Measurements from ENCODE around the gene HIBCH.
"Not testable (repeated sequence)": the region's sequence is repeated elsewhere in the genome, so short reads cannot be mapped to it uniquely, and the experiment has no call there.

Gene HIBCH

GRCh38 chr2:190342611-190343010, 23.0 kb upstream of the HIBCH start:
- no peak overlapping the region for H3K4me3 ChIP-seq (ENCODE audit: low read depth, low read length)
- TF ChIP-seq CTCF (IDR thresholded peaks at IDR 0.05; ENCODE audit: low read depth, low read length, missing control alignments), result no peak
- DNase-seq (ENCODE audit: low read depth), result no peak

- TF ChIP-seq CTCF (IDR thresholded peaks at IDR 0.05; ENCODE audit: low read depth, low read length, missing control alignments), result no peak
- DNase-seq (ENCODE audit: low read depth), result no peak
- H3K4me3 ChIP-seq (ENCODE audit: low read depth, low read length), result no peak overlapping the region
Measured at GRCh38 chr2:190340369-190340768, 20.7 kb upstream of the HIBCH start.

- TF ChIP-seq CTCF (IDR thresholded peaks at IDR 0.05; ENCODE audit: low read depth, low read length, missing control alignments), result no peak
- no peak overlapping the region for H3K4me3 ChIP-seq (ENCODE audit: low read depth, low read length)
- no peak for DNase-seq (ENCODE audit: low read depth)
Measured at GRCh38 chr2:190339394-190339793, 19.8 kb upstream of the HIBCH start.

- no peak overlapping the region for H3K4me3 ChIP-seq (ENCODE audit: low read depth, low read length)
- no peak for TF ChIP-seq CTCF (IDR thresholded peaks at IDR 0.05; ENCODE audit: low read depth, low read length, missing control alignments)
- DNase-seq (ENCODE audit: low read depth), result no peak
Measured at GRCh38 chr2:190338453-190338852, 18.8 kb upstream of the HIBCH start.

- no peak for TF ChIP-seq CTCF (IDR thresholded peaks at IDR 0.05; ENCODE audit: low read depth, low read length, missing control alignments)
- DNase-seq (ENCODE audit: low read depth), result no peak
- no peak overlapping the region for H3K4me3 ChIP-seq (ENCODE audit: low read depth, low read length)
Measured at GRCh38 chr2:190336420-190336819, 16.8 kb upstream of the HIBCH start.

- H3K4me3 ChIP-seq (ENCODE audit: low read depth, low read length); DNase-seq (ENCODE audit: low read depth): not testable (repeated sequence)
Measured at GRCh38 chr2:190335584-190335983, 16.0 kb upstream of the HIBCH start.

GRCh38 chr2:190335225-190335559, 15.6 kb upstream of the HIBCH start:
- TF ChIP-seq CTCF (IDR thresholded peaks at IDR 0.05; ENCODE audit: low read depth, low read length, missing control alignments), result no peak
- DNase-seq (ENCODE audit: low read depth), result no peak
- H3K4me3 ChIP-seq (ENCODE audit: low read depth, low read length), result no peak overlapping the region
